GM18517 (cell line): ENCODE results near the gene SYN1.

ENCODE experiments used
- ATAC-seq: cut with Tn5 transposase; IDR thresholded peaks from one replicate; pipeline ENCODE4 v1.9.1; 2021; ENCODE audit warnings: mild to moderate bottlenecking, moderate library complexity; ENCODE audit not compliant: unreplicated experiment

SYN1 gene

GRCh38 chrX:47634871-47635575, 15.4 kb upstream of the SYN1 start:
- ATAC-seq = no peak

GRCh38 chrX:47633689-47634590, 14.3 kb upstream of the SYN1 start:
- no peak for ATAC-seq

GRCh38 chrX:47632666-47633065, 13.0 kb upstream of the SYN1 start:
- no peak for ATAC-seq

- no peak for ATAC-seq
Measured at GRCh38 chrX:47631676-47632075, 12.0 kb upstream of the SYN1 start.

GRCh38 chrX:47629419-47630200, 10.0 kb upstream of the SYN1 start, which contains the start of gene CFP:
Gene CFP, minus strand, starts transcription at chrX:47629930. Its CDS starts 86 bp downstream, at chrX:47629844.
- ATAC-seq = no peak

- ATAC-seq = no peak
Measured at GRCh38 chrX:47628982-47629381, 9.3 kb upstream of the SYN1 start.

GRCh38 chrX:47625365-47625764, 5.7 kb upstream of the SYN1 start:
- ATAC-seq = no peak

- ATAC-seq = no peak
Measured at GRCh38 chrX:47623540-47624027, 3.9 kb upstream of the SYN1 start.

GRCh38 chrX:47621851-47622250, 2.2 kb upstream of the SYN1 start:
- ATAC-seq = no peak

GRCh38 chrX:47620303-47620685, 637 bp upstream of the SYN1 start:
- no peak for ATAC-seq

- no peak for ATAC-seq
Measured at GRCh38 chrX:47618923-47619485, 653 bp downstream of the SYN1 start.

- ATAC-seq = no peak
Measured at GRCh38 chrX:47614618-47615017, 5.0 kb downstream of the SYN1 start.

GRCh38 chrX:47613082-47613481, 6.6 kb downstream of the SYN1 start:
- no peak for ATAC-seq

- ATAC-seq = no peak
Measured at GRCh38 chrX:47612418-47612817, 7.2 kb downstream of the SYN1 start.

- no peak for ATAC-seq
Measured at GRCh38 chrX:47611926-47612325, 7.7 kb downstream of the SYN1 start.

- ATAC-seq = no peak
Measured at GRCh38 chrX:47611489-47611888, 8.2 kb downstream of the SYN1 start.

GRCh38 chrX:47610511-47610910, 9.1 kb downstream of the SYN1 start:
- ATAC-seq = no peak

- ATAC-seq = no peak
Measured at GRCh38 chrX:47608130-47608810, 11.4 kb downstream of the SYN1 start.

- ATAC-seq = no peak
Measured at GRCh38 chrX:47607091-47607490, 12.6 kb downstream of the SYN1 start.

GRCh38 chrX:47605024-47605423, 14.6 kb downstream of the SYN1 start:
- no peak for ATAC-seq
